Right lobe of liver (tissue), 4 donors: ENCODE results near the gene KCNQ1OT1.

Experiments
- POLR2A ChIP-seq: fragments of 450-650 bp; IDR thresholded peaks from one replicate; pipeline ENCODE4 v1.6.1; 2017; ENCODE audit warnings: antibody characterized with exemption, mild to moderate bottlenecking
- TF ChIP-seq, protein P1 (sequence below), 4 donors: fragments of 200-600 bp in 3 of 4; fragments of 450-650 bp in 1 of 4; IDR thresholded peaks; one replicate each; pipeline versions ENCODE4 v1.5.1 to v1.8.0; 2016 to 2022; ENCODE audit warnings: antibody characterized with exemption in 4 of 4, mild to moderate bottlenecking in 2 of 4
- donor health status: DM: no; HTN: no; CAD: no.
- donor health status: DM: no; HTN: no; CAD: no.
- donor health status: DM: no; HTN: yes; CAD: no.

DNA sequence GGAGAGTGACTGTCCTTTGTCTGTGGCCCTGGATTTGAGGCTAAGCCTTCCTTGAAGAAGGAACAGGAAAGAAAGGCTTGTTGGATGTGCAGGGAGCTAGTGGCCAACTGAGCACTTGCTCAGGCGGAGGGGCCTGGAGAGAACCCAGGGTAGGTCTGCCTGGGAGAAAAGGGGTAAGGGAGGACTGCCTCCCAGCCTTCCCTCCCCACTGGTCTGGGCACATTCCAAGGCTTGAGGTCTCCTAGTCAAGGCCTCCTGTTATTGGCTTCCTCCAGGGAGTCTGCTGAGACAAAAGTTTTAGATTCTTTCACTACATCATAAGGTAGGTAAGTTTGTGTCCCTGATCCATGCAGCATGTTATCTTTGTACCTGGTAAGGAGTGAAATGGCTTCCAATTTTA is 15.2 kb downstream of the KCNQ1OT1 start:
- TF ChIP-seq, protein P1, sequence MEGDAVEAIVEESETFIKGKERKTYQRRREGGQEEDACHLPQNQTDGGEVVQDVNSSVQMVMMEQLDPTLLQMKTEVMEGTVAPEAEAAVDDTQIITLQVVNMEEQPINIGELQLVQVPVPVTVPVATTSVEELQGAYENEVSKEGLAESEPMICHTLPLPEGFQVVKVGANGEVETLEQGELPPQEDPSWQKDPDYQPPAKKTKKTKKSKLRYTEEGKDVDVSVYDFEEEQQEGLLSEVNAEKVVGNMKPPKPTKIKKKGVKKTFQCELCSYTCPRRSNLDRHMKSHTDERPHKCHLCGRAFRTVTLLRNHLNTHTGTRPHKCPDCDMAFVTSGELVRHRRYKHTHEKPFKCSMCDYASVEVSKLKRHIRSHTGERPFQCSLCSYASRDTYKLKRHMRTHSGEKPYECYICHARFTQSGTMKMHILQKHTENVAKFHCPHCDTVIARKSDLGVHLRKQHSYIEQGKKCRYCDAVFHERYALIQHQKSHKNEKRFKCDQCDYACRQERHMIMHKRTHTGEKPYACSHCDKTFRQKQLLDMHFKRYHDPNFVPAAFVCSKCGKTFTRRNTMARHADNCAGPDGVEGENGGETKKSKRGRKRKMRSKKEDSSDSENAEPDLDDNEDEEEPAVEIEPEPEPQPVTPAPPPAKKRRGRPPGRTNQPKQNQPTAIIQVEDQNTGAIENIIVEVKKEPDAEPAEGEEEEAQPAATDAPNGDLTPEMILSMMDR (IDR thresholded peaks at IDR 0.05): no peak
- no peak for TF ChIP-seq POLR2A
